Left colon (tissue), 2 donors: ENCODE data around the gene VPS35L. TPM values are rescaled to one million over a fixed set of nuclear protein-coding genes. Genes with fewer than 3 reads are reported as not detected.

Experiments used
- total RNA-seq, 2 donors: library from RNA; stranded (reverse); fragmentation: NEBNext Ultra II Directional; extraction: Animal tissue kit (Norgen Biotek cat#: 25700); gene quantifications; one replicate each; pipeline ENCODE4 v1.2.1, GENCODE V29; 2021
- donor health status: DM: no; HTN: no; CAD: no.
- donor health status: DM: yes; HTN: yes; CAD: no.

The VPS35L gene
- total RNA-seq, 2 donors from 2014 or later, result 51.1 to 53.0 TPM

Other genes with a start within 250 kb of the VPS35L start
- 100 to 1,000 TPM in 1 of 2 donors, 10 to 100 TPM in 1; 91.2 to 225 TPM for gene TMC5, start 137.8 kb upstream of the VPS35L start, total RNA-seq
- 100 to 1,000 TPM; 116 to 126 TPM for gene GDE1, start 33.6 kb upstream of the VPS35L start, total RNA-seq
- 1 to 10 TPM; 9.0 to 9.9 TPM for gene CCP110, start 31.8 kb upstream of the VPS35L start, total RNA-seq
- gene KNOP1, start 162.5 kb downstream of the VPS35L start, total RNA-seq, result 10 to 100 TPM; 18.4 to 22.8 TPM
- 10 to 100 TPM; 11.0 to 13.8 TPM for gene IQCK, start 162.6 kb downstream of the VPS35L start, total RNA-seq